Measurements from ENCODE around the gene EFCAB5. TPM values are rescaled to one million over a fixed set of nuclear protein-coding genes. Genes with fewer than 3 reads are reported as not detected.

EFCAB5 gene
- total and polyA plus RNA-seq, 4 donors = under 0.01 to 0.05 TPM; not detected in 2

DNA sequence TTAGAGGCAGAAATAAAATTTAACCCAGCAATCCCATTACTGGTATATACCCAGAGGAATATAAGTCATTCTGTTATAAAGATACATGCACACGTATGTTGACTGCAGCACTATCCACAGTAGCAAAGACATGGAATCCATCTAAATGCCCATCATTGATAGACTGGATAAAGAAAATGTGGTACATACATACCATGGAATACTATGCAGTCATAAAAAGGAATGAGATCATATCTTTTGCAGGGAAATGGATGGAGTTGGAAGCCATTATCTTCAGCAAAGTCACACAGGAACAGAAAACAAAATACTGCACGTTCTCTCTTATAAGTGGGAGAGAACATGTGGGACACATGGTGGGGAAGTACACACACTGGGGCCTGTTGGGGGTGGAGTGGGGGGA lies 34.5 kb upstream of the EFCAB5 start:
- WGBS = 98% methylated on average over 2 of the region's 2 CpGs
- no peak overlapping the region for H3K9ac ChIP-seq (ENCODE audit: low read depth in 1 of 2, low read length in 2 of 2)
- peaks cover 0 to 1% (median 0%) of the 10 kb centered on the region in 4 donors for H3K4me1 ChIP-seq (ENCODE audit: control insufficient read depth in 4 of 4, insufficient read depth in 4 of 4, low read length in 3 of 4)
- TF ChIP-seq FOXA1 (IDR thresholded peaks at IDR 0.05) (no peak), RXRA (IDR thresholded peaks at IDR 0.05) (no peak), GABPA (IDR thresholded peaks at IDR 0.05 in 1 of 2, conservative IDR thresholded peaks at IDR 0.05 in 1 of 2) (no peak), SP1 (IDR thresholded peaks at IDR 0.05) (no peak), ZBTB33 (IDR thresholded peaks at IDR 0.05) (no peak), YY1 (IDR thresholded peaks at IDR 0.05) (no peak), NR2F2 (IDR thresholded peaks at IDR 0.05) (no peak), MAX (IDR thresholded peaks at IDR 0.05) (no peak), EGR1 (IDR thresholded peaks at IDR 0.05; ENCODE audit: low read depth in 2 of 2) (no peak), RAD21 (IDR thresholded peaks at IDR 0.05) (no peak), HNF4A (conservative IDR thresholded peaks at IDR 0.05) (no peak), ATF3 (IDR thresholded peaks at IDR 0.05) (no peak), JUND (IDR thresholded peaks at IDR 0.05) (no peak), FOXA2 (IDR thresholded peaks at IDR 0.05) (no peak), TAF1 (conservative IDR thresholded peaks at IDR 0.05) (no peak)
- TF ChIP-seq, protein P1, sequence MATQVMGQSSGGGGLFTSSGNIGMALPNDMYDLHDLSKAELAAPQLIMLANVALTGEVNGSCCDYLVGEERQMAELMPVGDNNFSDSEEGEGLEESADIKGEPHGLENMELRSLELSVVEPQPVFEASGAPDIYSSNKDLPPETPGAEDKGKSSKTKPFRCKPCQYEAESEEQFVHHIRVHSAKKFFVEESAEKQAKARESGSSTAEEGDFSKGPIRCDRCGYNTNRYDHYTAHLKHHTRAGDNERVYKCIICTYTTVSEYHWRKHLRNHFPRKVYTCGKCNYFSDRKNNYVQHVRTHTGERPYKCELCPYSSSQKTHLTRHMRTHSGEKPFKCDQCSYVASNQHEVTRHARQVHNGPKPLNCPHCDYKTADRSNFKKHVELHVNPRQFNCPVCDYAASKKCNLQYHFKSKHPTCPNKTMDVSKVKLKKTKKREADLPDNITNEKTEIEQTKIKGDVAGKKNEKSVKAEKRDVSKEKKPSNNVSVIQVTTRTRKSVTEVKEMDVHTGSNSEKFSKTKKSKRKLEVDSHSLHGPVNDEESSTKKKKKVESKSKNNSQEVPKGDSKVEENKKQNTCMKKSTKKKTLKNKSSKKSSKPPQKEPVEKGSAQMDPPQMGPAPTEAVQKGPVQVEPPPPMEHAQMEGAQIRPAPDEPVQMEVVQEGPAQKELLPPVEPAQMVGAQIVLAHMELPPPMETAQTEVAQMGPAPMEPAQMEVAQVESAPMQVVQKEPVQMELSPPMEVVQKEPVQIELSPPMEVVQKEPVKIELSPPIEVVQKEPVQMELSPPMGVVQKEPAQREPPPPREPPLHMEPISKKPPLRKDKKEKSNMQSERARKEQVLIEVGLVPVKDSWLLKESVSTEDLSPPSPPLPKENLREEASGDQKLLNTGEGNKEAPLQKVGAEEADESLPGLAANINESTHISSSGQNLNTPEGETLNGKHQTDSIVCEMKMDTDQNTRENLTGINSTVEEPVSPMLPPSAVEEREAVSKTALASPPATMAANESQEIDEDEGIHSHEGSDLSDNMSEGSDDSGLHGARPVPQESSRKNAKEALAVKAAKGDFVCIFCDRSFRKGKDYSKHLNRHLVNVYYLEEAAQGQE (IDR thresholded peaks at IDR 0.05) = no peak
- TF ChIP-seq, protein P2, sequence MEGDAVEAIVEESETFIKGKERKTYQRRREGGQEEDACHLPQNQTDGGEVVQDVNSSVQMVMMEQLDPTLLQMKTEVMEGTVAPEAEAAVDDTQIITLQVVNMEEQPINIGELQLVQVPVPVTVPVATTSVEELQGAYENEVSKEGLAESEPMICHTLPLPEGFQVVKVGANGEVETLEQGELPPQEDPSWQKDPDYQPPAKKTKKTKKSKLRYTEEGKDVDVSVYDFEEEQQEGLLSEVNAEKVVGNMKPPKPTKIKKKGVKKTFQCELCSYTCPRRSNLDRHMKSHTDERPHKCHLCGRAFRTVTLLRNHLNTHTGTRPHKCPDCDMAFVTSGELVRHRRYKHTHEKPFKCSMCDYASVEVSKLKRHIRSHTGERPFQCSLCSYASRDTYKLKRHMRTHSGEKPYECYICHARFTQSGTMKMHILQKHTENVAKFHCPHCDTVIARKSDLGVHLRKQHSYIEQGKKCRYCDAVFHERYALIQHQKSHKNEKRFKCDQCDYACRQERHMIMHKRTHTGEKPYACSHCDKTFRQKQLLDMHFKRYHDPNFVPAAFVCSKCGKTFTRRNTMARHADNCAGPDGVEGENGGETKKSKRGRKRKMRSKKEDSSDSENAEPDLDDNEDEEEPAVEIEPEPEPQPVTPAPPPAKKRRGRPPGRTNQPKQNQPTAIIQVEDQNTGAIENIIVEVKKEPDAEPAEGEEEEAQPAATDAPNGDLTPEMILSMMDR (IDR thresholded peaks at IDR 0.05; ENCODE audit: low read depth, low read length, missing input control) = no peak
- DNase-seq (ENCODE audit: low spot score) = no peak
- no peaks in the 10 kb centered on the region for H3K27me3 ChIP-seq (ENCODE audit: control insufficient read depth in 4 of 4, insufficient read depth in 4 of 4, low read length in 3 of 4)
- no peaks in the 10 kb centered on the region for H3K9me3 ChIP-seq (ENCODE audit: control insufficient read depth in 4 of 4, low read length in 3 of 4)
- H3K4me3 ChIP-seq (ENCODE audit: low read depth in 1 of 3, low read length in 3 of 3) = no peak overlapping the region
- no peaks in the 10 kb centered on the region for H3K36me3 ChIP-seq (ENCODE audit: control insufficient read depth in 4 of 4, insufficient read depth in 3 of 4, low read depth in 1 of 4, low read length in 3 of 4)
- H3K27ac ChIP-seq (ENCODE audit: low read depth in 1 of 2, low read length in 2 of 2) = no peak overlapping the region
